NCI-H1436 treated with DMSO at 0.1 percent for 48 hours (cell line): ENCODE data around the gene LRRC25.

Source experiments
- DNase-seq: peaks from one replicate; lab custom pipeline; 2025; lab: John Stamatoyannopoulos, UW

The LRRC25 gene

DNA sequence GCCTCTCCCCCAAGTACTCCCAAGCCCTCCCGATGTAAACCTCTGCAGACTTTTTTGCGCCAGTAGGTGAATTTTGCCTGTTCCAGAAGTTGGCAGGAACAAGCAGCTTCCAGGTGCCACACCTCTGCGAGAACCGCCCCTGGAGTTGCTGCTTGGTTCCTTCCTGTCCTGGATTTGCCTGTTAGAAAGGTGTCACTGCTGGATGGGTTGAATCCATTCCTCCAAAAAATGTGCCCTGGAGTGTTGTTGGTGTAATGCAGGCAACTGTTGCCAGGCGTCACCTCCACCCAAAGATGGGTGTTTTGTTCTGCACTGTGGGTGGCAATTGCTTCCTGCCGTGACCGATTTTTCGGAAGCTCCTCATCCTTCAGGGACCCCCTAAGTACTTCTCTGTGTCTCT is 51.3 kb downstream of the LRRC25 start:
- DNase-seq = no peak

DNA sequence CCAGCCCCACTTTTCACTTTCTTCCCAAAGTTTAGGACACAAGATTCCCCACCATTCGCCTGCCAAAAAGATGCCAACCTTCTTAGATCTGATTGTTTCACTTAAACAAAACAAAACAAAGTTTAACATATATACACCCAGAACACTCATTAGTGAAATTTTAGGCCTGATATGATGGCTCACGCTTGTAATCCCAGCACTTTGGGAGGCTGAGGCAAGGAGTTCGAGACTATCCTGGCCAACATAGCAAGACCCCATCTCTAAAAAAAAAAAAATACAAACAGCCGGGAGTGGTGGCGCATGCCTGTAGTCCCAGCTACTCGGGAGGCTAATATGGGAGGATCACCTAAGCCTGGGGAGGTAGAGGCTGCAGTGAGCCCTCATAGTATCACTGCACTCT is 52.1 kb downstream of the LRRC25 start:
- DNase-seq = no peak

DNA sequence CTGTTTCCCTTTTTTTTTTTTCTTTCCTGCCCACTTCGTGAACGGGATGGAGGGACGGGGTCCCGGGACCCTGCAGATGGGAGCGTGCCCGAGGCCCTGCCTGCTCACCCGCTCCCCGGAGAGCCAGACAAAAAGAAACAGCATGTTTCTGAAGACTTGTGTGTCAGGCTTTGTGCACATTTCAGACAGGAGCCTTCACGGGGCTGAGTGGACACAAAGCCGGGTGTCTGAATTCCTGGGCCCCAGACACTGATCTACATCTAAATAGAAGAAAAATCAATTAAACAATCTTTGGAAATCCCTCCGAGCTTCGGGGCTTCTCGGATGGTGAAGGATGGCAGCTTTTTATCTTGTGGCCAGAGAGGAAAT is 52.9 kb downstream of the LRRC25 start:
- DNase-seq = no peak

DNA sequence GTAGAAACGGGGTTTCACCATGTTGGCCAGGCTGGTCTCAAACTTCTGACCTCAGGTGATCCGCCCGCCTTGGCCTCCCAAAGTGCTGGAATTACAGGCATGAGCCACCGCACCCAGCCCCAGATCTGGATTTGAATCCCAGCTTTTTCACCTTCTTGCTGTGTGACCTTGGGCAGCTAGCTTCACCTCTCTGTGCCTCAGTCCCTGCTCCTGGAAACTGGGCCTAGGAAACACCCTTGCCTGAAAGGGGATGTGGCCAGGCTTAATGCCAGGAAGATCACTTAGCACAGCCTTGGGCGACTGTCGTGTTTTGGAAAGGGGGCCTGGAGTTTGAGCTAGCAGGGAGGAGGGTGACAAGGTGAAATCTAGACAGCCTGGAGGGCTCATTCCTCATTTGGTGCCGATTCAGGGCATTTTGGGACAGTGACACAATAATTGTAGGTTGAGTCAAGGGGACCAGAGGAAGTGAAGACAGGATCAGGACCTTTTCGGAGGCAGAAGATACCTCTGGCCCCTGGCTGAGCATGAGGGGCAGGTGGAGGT is 55.3 kb downstream of the LRRC25 start:
- DNase-seq = no peak
